GM12878 (cell line): ENCODE results near the gene PRELID2. TPM values are rescaled to one million over a fixed set of nuclear protein-coding genes. Genes with fewer than 3 reads are reported as not detected.

Experiments used
- ATAC-seq: fragments of 200-7000 bp; cut with Tn5 transposase; 3 replicates; pipeline ENCODE4 v1.9.1; 2020; ENCODE audit warnings: mild to moderate bottlenecking, moderate library complexity
- BruUV-seq: library from RNA; stranded (reverse); fragments of 400-500 nt; replicated peaks from 2 replicates; lab custom pipeline; 2021; lab: Mats Ljungman, UMichigan
- CTCF ChIA-PET: fragments of 300-600 bp; sonication (Branson Sonifier 250); formaldehyde crosslinking; extraction: SDS; loops from one replicate; lab custom pipeline; 2021; ENCODE audit warnings: inconsistent platforms; lab: Yijun Ruan, JAX
- POLR2A ChIA-PET: fragments of 350-600 bp; formaldehyde crosslinking; extraction: SDS; loops from one replicate; lab custom pipeline; 2021; ENCODE audit warnings: inconsistent platforms; lab: Charles Lee
- RAD21 ChIA-PET: fragments of 300-600 bp; sonication (Branson Sonifier 250); formaldehyde crosslinking; loops from one replicate; lab custom pipeline; 2023; ENCODE audit warnings: antibody characterized with exemption; ENCODE audit not compliant: unreplicated experiment; lab: Charles Lee
- SMC1A ChIA-PET: fragments of 300-600 bp; sonication (Branson Sonifier 250); formaldehyde crosslinking; loops from one replicate; lab custom pipeline; 2023; ENCODE audit not compliant: unreplicated experiment, uncharacterized antibody; lab: Charles Lee
- DNase-seq: peaks from one replicate; pipeline ENCODE4 v3.0.0-alpha.2; 2011; ENCODE audit warnings: low read depth, low spot score
- FAIRE-seq: peaks from 3 replicates; lab custom pipeline; 2011; peaks lifted over from hg19 to GRCh38; lab: Jason Lieb, UNC
- H2AFZ ChIP-seq: 2 replicates; pipeline ENCODE4 v1.6.0; 2011; ENCODE audit warnings: low read depth, low read length, control low read depth; ENCODE audit not compliant: control insufficient read depth
- H3K27ac ChIP-seq: 2 replicates; pipeline ENCODE4 v1.5.1; 2011; ENCODE audit warnings: control low read depth; ENCODE audit not compliant: control insufficient read depth, insufficient read depth
- H3K27me3 ChIP-seq, 2 experiments: replicated peaks in 1 of 2; 2 replicates each; pipeline versions ENCODE4 v1.6.0 to v1.6.1; 2011; ENCODE audit warnings: low read length in 1 of 2; ENCODE audit not compliant: control insufficient read depth in 2 of 2, insufficient read depth in 2 of 2
- H3K36me3 ChIP-seq, 2 experiments: 2 replicates each; pipeline ENCODE4 v1.5.1; 2011; ENCODE audit warnings: low read length in 1 of 2; ENCODE audit not compliant: control insufficient read depth in 2 of 2, insufficient read depth in 2 of 2
- H3K4me1 ChIP-seq: 2 replicates; pipeline ENCODE4 v1.6.1; 2011; ENCODE audit warnings: mild to moderate bottlenecking, low read length, moderate library complexity, mixed read lengths; ENCODE audit not compliant: control insufficient read depth, insufficient read depth
- H3K4me2 ChIP-seq: 2 replicates; pipeline ENCODE4 v1.6.0; 2011; ENCODE audit warnings: control low read depth; ENCODE audit not compliant: control insufficient read depth, insufficient read depth
- H3K4me3 ChIP-seq: fragments of 200-600 bp; sonication (generic); 2 replicates; pipeline ENCODE4 v1.5.1; 2016
- H3K79me2 ChIP-seq: 2 replicates; pipeline ENCODE4 v1.6.0; 2011; ENCODE audit warnings: low read length; ENCODE audit not compliant: control insufficient read depth, insufficient read depth
- H3K9ac ChIP-seq: 2 replicates; pipeline ENCODE4 v1.8.0; 2011; ENCODE audit warnings: low read length, control low read depth, mixed read lengths; ENCODE audit not compliant: control insufficient read depth, insufficient read depth
- H3K9me3 ChIP-seq: replicated peaks from 3 replicates; pipeline ENCODE4 v1.5.1; 2011; ENCODE audit warnings: mild to moderate bottlenecking, low read length; ENCODE audit not compliant: control insufficient read depth, insufficient read depth
- H4K20me1 ChIP-seq: 2 replicates; pipeline ENCODE4 v1.6.0; 2011; ENCODE audit not compliant: control insufficient read depth, insufficient read depth
- CHD1 ChIP-seq: IDR thresholded peaks from 2 replicates; pipeline ENCODE4 v1.6.1; 2012; ENCODE audit warnings: low read depth, low read length, improper control_type of control experiment
- FOXK2 ChIP-seq: fragments of 450-650 bp; IDR thresholded peaks from 2 replicates; pipeline ENCODE4 v1.6.1; 2017; ENCODE audit warnings: mild to moderate bottlenecking, moderate library complexity
- NFIC ChIP-seq: IDR thresholded peaks from 2 replicates; pipeline ENCODE4 v1.6.1; 2012; ENCODE audit warnings: low read depth, mild to moderate bottlenecking, inconsistent platforms, low read length, moderate library complexity
- NFYB ChIP-seq: IDR thresholded peaks from 2 replicates; pipeline ENCODE4 v1.6.1; 2011; ENCODE audit warnings: low read depth, mild to moderate bottlenecking, low read length, improper control_type of control experiment, moderate library complexity; ENCODE audit not compliant: insufficient read depth
- RAD21 ChIP-seq: IDR thresholded peaks from 2 replicates; pipeline ENCODE4 v1.6.1; 2011; ENCODE audit warnings: mild to moderate bottlenecking, low read depth, low read length, moderate library complexity; ENCODE audit not compliant: insufficient read depth
- RFX5 ChIP-seq: IDR thresholded peaks from 2 replicates; pipeline ENCODE4 v1.6.1; 2011; ENCODE audit warnings: low read depth, low read length, improper control_type of control experiment
- WGBS: methylation state at CpG from one replicate; pipeline ENCODE4 v1.1.6; 2016; ENCODE audit warnings: low lambda C conversion rate; ENCODE audit not compliant: insufficient replicate concordance, insufficient coverage; ENCODE audit errors: missing lambda C conversion rate; 5-methylcytosine and 5-hydroxymethylcytosine counted together
- in situ Hi-C: fragments of 300-500 bp; cut with MboI; formaldehyde crosslinking; loops from 9 replicates; pipeline ENCODE4 v1.14.3; 2018; ENCODE audit warnings: mixed read lengths
- intact Hi-C: fragments of 100-400 bp; cut with micrococcal nuclease; formaldehyde crosslinking; loops from one replicate; pipeline ENCODE4 v1.14.2; 2022; ENCODE audit not compliant: unreplicated experiment
- polyA plus RNA-seq, 11 experiments: library from polyadenylated mRNA; depleted of rRNA in 4 of 11; unstranded in 6 of 11; stranded (reverse) in 5 of 11; fragments of >200 nt; fragmentation: Nextera tagmentation in 4 of 11; fragmentation: Illumina TruSeq in 1 of 11; extraction: Ambion mirVana in 4 of 11; extraction: Trizol in 1 of 11; gene quantifications; 1 replicate in 1 of 11; 2 replicates in 10 of 11; pipeline versions ENCODE4 v1.2.1 to v1.2.3, GENCODE V29; 2011 to 2016; ENCODE audit warnings: inconsistent platforms in 2 of 11, missing spikeins in 2 of 11, low read depth in 1 of 11
- total RNA-seq, 4 experiments: library from RNA; depleted of rRNA in 3 of 4; stranded (reverse); fragments of >200 nt in 3 of 4; fragmentation: Illumina TruSeq in 1 of 4; extraction: Trizol in 1 of 4; gene quantifications; 2 replicates each; pipeline versions ENCODE4 v1.2.1 to v1.2.3, GENCODE V29; 2013 to 2021
- TF ChIP-seq, protein P1 (sequence below): IDR thresholded peaks from 2 replicates; pipeline ENCODE4 v1.6.1; 2012; ENCODE audit warnings: low read length, inconsistent platforms
- TF ChIP-seq, protein P2 (sequence below): IDR thresholded peaks from 2 replicates; pipeline ENCODE4 v1.6.1; 2012; ENCODE audit warnings: low read depth, low read length, improper control_type of control experiment
- TF ChIP-seq, protein P3 (sequence below): fragments of 450-650 bp; IDR thresholded peaks from 2 replicates; pipeline ENCODE4 v1.6.1; 2017; ENCODE audit warnings: low read depth, mild to moderate bottlenecking, moderate library complexity

PRELID2 gene
- total and polyA plus RNA-seq, 10 of the 15 experiments (the other 5 are each of a cell fraction or from before 2014, with no cell fraction given): 0.07 to 0.31 (median 0.13) TPM; not detected in 5

DNA sequence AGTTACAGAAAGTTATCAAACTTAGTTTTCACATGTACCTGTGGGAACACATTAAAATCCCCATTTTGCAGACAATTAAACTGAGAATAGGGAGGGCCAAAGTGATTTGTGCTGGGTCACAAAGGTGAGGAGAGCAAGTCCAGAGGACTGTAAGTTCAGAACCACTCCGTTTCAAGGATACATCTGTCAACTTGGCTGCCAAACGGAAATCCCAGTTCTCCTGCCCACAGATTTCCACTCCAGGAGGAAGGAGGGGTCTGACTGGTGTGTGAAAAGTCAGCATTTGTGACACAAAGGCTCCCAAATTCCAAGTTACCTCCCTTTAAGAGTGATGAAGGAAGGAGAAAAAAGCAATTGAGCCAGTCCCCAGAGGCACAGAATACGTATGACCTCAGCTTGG, 42.3 kb downstream of the PRELID2 start:
- H2AFZ ChIP-seq: no peak overlapping the region
- H3K4me3 ChIP-seq: no peak overlapping the region
- no peaks in the 10 kb centered on the region for H3K4me1 ChIP-seq
- no peak overlapping the region for H3K4me2 ChIP-seq
- no peaks in the 10 kb centered on the region for H3K36me3 ChIP-seq
- TF ChIP-seq NFIC: no peak
- TF ChIP-seq, protein P1, sequence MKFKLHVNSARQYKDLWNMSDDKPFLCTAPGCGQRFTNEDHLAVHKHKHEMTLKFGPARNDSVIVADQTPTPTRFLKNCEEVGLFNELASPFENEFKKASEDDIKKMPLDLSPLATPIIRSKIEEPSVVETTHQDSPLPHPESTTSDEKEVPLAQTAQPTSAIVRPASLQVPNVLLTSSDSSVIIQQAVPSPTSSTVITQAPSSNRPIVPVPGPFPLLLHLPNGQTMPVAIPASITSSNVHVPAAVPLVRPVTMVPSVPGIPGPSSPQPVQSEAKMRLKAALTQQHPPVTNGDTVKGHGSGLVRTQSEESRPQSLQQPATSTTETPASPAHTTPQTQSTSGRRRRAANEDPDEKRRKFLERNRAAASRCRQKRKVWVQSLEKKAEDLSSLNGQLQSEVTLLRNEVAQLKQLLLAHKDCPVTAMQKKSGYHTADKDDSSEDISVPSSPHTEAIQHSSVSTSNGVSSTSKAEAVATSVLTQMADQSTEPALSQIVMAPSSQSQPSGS: no peak
- FAIRE-seq (no peak), DNase-seq (no peak), ATAC-seq (no peak)
- RAD21 ChIA-PET: no interaction called here
- no peaks in the 10 kb centered on the region for H3K79me2 ChIP-seq
- no peak overlapping the region for H3K27ac ChIP-seq
- no peaks in the 10 kb centered on the region for H3K27me3 ChIP-seq
- intact Hi-C loops (no loop called here), in situ Hi-C loops (no loop called here)
- SMC1A ChIA-PET: no interaction called here
- H3K9me3 ChIP-seq: no peaks in the 10 kb centered on the region
- BruUV-seq: no TSS peak
- 24% methylated on average over 3 of the region's 3 CpGs for WGBS
- H3K9ac ChIP-seq: no peak overlapping the region
- POLR2A ChIA-PET: no interaction called here
- CTCF ChIA-PET: interaction anchor here (0.8 kb wide), 1 partner anchor 11 kb away, joined by 3 read pairs; no protein-coding TSS in a partner anchor
- H4K20me1 ChIP-seq: no peaks in the 10 kb centered on the region

DNA sequence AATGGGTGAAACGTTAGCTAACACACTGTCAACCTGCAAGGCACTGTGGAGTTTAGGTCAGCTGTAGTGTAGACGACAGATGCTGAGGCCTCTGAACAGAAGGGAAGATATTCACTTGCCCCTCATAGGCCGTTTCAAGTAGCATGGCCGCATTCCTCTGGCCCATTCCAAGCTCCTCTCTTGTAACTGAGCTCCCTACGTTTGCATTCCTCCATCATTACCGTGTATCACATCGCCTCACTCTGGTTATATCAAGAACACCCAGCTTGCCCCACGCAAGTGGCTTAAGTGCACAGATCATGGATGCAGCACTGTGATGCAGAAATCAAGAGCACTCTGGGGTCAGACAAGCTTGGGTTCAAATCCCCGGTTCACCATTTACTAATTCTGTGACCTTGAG, 43.3 kb downstream of the PRELID2 start:
- H2AFZ ChIP-seq: no peak overlapping the region
- H3K79me2 ChIP-seq: no peaks in the 10 kb centered on the region
- no TSS peak for BruUV-seq
- TF ChIP-seq NFYB (no peak), RAD21 (no peak), FOXK2 (no peak), RFX5 (no peak), CHD1 (no peak)
- TF ChIP-seq, protein P2, sequence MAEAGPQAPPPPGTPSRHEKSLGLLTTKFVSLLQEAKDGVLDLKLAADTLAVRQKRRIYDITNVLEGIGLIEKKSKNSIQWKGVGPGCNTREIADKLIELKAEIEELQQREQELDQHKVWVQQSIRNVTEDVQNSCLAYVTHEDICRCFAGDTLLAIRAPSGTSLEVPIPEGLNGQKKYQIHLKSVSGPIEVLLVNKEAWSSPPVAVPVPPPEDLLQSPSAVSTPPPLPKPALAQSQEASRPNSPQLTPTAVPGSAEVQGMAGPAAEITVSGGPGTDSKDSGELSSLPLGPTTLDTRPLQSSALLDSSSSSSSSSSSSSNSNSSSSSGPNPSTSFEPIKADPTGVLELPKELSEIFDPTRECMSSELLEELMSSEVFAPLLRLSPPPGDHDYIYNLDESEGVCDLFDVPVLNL: no peak
- TF ChIP-seq, protein P3, sequence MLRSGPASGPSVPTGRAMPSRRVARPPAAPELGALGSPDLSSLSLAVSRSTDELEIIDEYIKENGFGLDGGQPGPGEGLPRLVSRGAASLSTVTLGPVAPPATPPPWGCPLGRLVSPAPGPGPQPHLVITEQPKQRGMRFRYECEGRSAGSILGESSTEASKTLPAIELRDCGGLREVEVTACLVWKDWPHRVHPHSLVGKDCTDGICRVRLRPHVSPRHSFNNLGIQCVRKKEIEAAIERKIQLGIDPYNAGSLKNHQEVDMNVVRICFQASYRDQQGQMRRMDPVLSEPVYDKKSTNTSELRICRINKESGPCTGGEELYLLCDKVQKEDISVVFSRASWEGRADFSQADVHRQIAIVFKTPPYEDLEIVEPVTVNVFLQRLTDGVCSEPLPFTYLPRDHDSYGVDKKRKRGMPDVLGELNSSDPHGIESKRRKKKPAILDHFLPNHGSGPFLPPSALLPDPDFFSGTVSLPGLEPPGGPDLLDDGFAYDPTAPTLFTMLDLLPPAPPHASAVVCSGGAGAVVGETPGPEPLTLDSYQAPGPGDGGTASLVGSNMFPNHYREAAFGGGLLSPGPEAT: no peak
- no peak overlapping the region for H3K4me3 ChIP-seq
- SMC1A ChIA-PET: no interaction called here
- 56% methylated on average over 9 of the region's 9 CpGs for WGBS
- no peaks in the 10 kb centered on the region for H3K4me1 ChIP-seq
- H3K9ac ChIP-seq: no peak overlapping the region
- no peaks in the 10 kb centered on the region for H3K9me3 ChIP-seq
- no peaks in the 10 kb centered on the region for H3K36me3 ChIP-seq
- no peak overlapping the region for H3K4me2 ChIP-seq
- no peaks in the 10 kb centered on the region for H4K20me1 ChIP-seq
- POLR2A ChIA-PET: no interaction called here
- in situ Hi-C loops: no loop called here
- RAD21 ChIA-PET: no interaction called here
- FAIRE-seq: no peak
- H3K27ac ChIP-seq: no peak overlapping the region
- H3K27me3 ChIP-seq: no peaks in the 10 kb centered on the region
- no peak for DNase-seq
- CTCF ChIA-PET: interaction anchor here (1.3 kb wide), 1 partner anchor 15 kb away, joined by 3 read pairs; no protein-coding TSS in a partner anchor
- ATAC-seq: no peak
- intact Hi-C loops: no loop called here
